Esophagus muscularis mucosa (tissue), 4 donors: ENCODE measurements around the gene CROT. TPM values are rescaled to one million over a fixed set of nuclear protein-coding genes. Genes with fewer than 3 reads are reported as not detected.
"Not testable (repeated sequence)": the region's sequence is repeated elsewhere in the genome, so short reads cannot be mapped to it uniquely, and the experiment has no call there.

ENCODE experiments used
- DNase-seq: peaks from one replicate; pipeline ENCODE4 v3.0.0-alpha.2; 2017; ENCODE audit errors: extremely low spot score
- H3K27ac ChIP-seq, 4 donors: fragments of 200-600 bp; sonication (generic); replicated peaks in 1 of 4; 1 replicate in 3 of 4; 2 replicates in 1 of 4; pipeline ENCODE4 v1.5.1; 2016 to 2019; ENCODE audit warnings: mild to moderate bottlenecking in 1 of 4
- H3K27me3 ChIP-seq, 4 donors: fragments of 200-600 bp; sonication (generic); one replicate each; pipeline versions ENCODE4 v1.5.1 to v1.6.0; 2016 to 2019
- H3K36me3 ChIP-seq, 4 donors: fragments of 200-600 bp; sonication (generic); one replicate each; pipeline ENCODE4 v1.5.1; 2016 to 2019
- H3K4me1 ChIP-seq, 4 donors: fragments of 200-600 bp; sonication (generic); one replicate each; pipeline ENCODE4 v1.5.1; 2016 to 2019
- H3K4me3 ChIP-seq, 4 donors: fragments of 200-600 bp; sonication (generic); 1 replicate in 2 of 4; 2 replicates in 2 of 4; pipeline ENCODE4 v1.5.1; 2016 to 2019; ENCODE audit warnings: mild to moderate bottlenecking in 4 of 4, moderate library complexity in 1 of 4
- H3K9me3 ChIP-seq, 4 donors: fragments of 200-600 bp; sonication (generic); 1 replicate in 3 of 4; 2 replicates in 1 of 4; pipeline ENCODE4 v1.5.1; 2016 to 2019
- CTCF ChIP-seq, 3 experiments: fragments of 200-600 bp in 2 of 3; fragments of 450-650 bp in 1 of 3; sonication (generic) in 2 of 3; IDR thresholded peaks; one replicate each; pipeline ENCODE4 v1.5.1; 2017 to 2019; ENCODE audit warnings: antibody characterized with exemption in 3 of 3, mild to moderate bottlenecking in 2 of 3, moderate library complexity in 1 of 3
- EP300 ChIP-seq: sonication (generic); formaldehyde crosslinking; IDR thresholded peaks from one replicate; pipeline ENCODE4 v1.6.1; 2017; ENCODE audit warnings: antibody characterized with exemption
- POLR2A ChIP-seq: fragments of 450-650 bp; IDR thresholded peaks from one replicate; pipeline ENCODE4 v1.6.1; 2017; ENCODE audit warnings: antibody characterized with exemption, moderate library complexity, mild to moderate bottlenecking, low read depth
- POLR2AphosphoS5 ChIP-seq, 2 donors: sonication (generic); formaldehyde crosslinking; IDR thresholded peaks; one replicate each; pipeline ENCODE4 v1.6.1; 2017; ENCODE audit warnings: antibody characterized with exemption in 2 of 2
- WGBS: methylation state at CpG from one replicate; pipeline ENCODE4 v1.1.5; 2018; 5-methylcytosine and 5-hydroxymethylcytosine counted together
- intact Hi-C: fragments of 100-400 bp; cut with DNase I; formaldehyde crosslinking; loops from one replicate; pipeline ENCODE4 v1.15.1; 2023
- total RNA-seq, 4 donors: library from RNA; depleted of rRNA; stranded (reverse); fragments of >200 nt; gene quantifications; one replicate each; pipeline versions ENCODE4 v1.1.0 to v1.2.1, GENCODE V29; 2016

The CROT gene
- total RNA-seq, 4 donors from 2014 or later: 9.1 to 10.8 (median 9.6) TPM

- Histone ChIP-seq H3K27ac (no peak overlapping the region), H3K4me3 (no peak overlapping the region), H3K27me3 (no peaks in the 10 kb centered on the region), H3K4me1 (peaks cover 0 to 6% (median 2%) of the 10 kb centered on the region in 4 donors), H3K36me3 (no peaks in the 10 kb centered on the region), H3K9me3 (no peaks in the 10 kb centered on the region)
- intact Hi-C loops: no loop called here
- no peak for DNase-seq
- TF ChIP-seq EP300: no peak
- TF ChIP-seq CTCF (IDR thresholded peaks at IDR 0.05): no peak
- no peak for TF ChIP-seq POLR2AphosphoS5 (IDR thresholded peaks at IDR 0.05)
- TF ChIP-seq POLR2A: no peak
- 65% methylated on average over 3 of the region's 3 CpGs for WGBS
Measured at GRCh38 chr7:87316097-87316700, 29.3 kb upstream of the CROT start.

DNA sequence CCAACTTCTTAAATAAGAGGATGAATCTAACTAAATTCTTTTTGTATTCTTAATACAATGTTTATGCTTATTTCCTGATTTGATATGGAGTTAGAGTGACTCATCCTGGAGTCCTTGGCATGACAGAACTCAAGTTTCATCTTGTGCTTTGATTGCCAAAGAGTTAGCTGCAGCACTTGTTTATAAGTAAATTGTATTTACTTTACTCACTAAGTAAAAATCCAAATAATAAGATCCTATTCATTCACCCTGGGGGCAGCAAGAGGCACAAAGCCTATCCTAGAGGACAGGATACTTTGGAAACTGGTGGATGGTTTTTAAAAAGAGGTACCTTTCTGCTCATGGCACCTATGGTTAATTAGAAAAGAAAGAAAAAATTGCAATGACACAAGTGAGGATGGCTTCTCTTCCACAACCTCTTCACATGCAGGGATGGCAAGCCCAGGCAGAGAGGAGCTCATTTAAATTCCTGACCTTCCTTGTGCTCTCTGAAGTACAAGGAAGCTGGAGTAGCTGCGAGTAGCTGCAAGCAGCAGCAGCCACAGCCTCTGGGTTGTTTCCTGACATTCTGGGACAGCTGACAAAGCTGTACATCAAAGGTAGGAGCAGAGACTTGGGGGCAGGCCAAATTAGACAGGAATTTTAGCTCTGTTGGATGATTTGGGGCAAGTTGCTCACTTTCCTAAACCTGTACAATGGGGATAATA is 28.5 kb upstream of the CROT start:
- TF ChIP-seq EP300 (no peak), POLR2A (no peak), CTCF (IDR thresholded peaks at IDR 0.05) (no peak), POLR2AphosphoS5 (IDR thresholded peaks at IDR 0.05) (no peak)
- Histone ChIP-seq H3K36me3 (no peaks in the 10 kb centered on the region), H3K4me1 (peaks cover 0 to 6% (median 2%) of the 10 kb centered on the region in 4 donors), H3K9me3 (no peaks in the 10 kb centered on the region), H3K4me3 (no peak overlapping the region), H3K27me3 (no peaks in the 10 kb centered on the region), H3K27ac (no peak overlapping the region)
- no peak for DNase-seq
- intact Hi-C loops: no loop called here
- 33% methylated on average over 1 of the region's 1 CpG for WGBS

GRCh38 chr7:87317691-87318245 is 27.7 kb upstream of the CROT start:
- 95% methylated on average over 2 of the region's 2 CpGs for WGBS
- Histone ChIP-seq H3K9me3 (no peaks in the 10 kb centered on the region), H3K4me3 (no peak overlapping the region), H3K4me1 (peaks cover 0 to 6% (median 2%) of the 10 kb centered on the region in 4 donors), H3K27ac (no peak overlapping the region), H3K27me3 (no peaks in the 10 kb centered on the region), H3K36me3 (peaks cover 0 to 1% (median 0%) of the 10 kb centered on the region in 4 donors)
- no peak for DNase-seq
- no peak for TF ChIP-seq EP300
- TF ChIP-seq CTCF (IDR thresholded peaks at IDR 0.05): no peak
- intact Hi-C loops: no loop called here

GRCh38 chr7:87318741-87319140 is 26.7 kb upstream of the CROT start:
- Histone ChIP-seq H3K27me3 (no peaks in the 10 kb centered on the region), H3K4me1 (peaks cover 0 to 6% (median 2%) of the 10 kb centered on the region in 4 donors), H3K36me3 (peaks cover 0 to 10% (median 0%) of the 10 kb centered on the region in 4 donors), H3K9me3 (no peaks in the 10 kb centered on the region), H3K27ac (no peak overlapping the region), H3K4me3 (no peak overlapping the region)
- intact Hi-C loops: no loop called here
- no peak for DNase-seq
- TF ChIP-seq POLR2A (no peak), POLR2AphosphoS5 (IDR thresholded peaks at IDR 0.05) (no peak), CTCF (IDR thresholded peaks at IDR 0.05) (no peak), EP300 (no peak)
- WGBS: no CpG with 5 or more reads among the region's 1 CpG

DNA sequence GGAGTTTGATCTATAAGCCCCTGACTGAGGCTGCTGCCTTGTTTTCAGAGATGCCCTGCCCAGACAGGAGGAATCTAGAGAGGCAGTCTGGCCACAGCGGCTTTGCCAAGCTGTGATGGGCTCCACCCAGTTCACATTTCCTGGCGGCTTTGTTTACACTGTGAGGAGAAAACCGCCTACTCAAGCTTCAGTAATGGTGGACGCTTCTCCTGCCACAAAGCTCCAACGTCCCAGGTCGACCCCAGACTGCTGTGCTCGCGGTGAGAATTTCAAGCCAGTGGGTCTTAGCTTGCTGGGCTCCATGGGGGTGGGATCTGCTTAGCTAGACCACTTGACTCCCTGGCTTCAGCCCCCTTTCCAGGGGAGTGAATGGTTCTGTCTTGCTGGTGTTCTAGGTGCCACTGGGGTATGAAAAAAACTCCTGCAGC is 26.3 kb upstream of the CROT start:
- intact Hi-C loops, DNase-seq, H3K4me1 ChIP-seq, H3K4me3 ChIP-seq, H3K27ac ChIP-seq, H3K27me3 ChIP-seq, H3K9me3 ChIP-seq: not testable (repeated sequence)
- peaks cover 0 to 15% (median 1%) of the 10 kb centered on the region in 4 donors for H3K36me3 ChIP-seq
- 64% methylated on average over 8 of the region's 8 CpGs for WGBS
